HG03565 (cell line): ENCODE measurements around the gene OSBPL3.
A peak's percentile ranks its signal among the peaks of the same experiment; 100 is the strongest.

ENCODE experiments used
- ATAC-seq: cut with Tn5 transposase; IDR thresholded peaks from one replicate; pipeline ENCODE4 v1.9.1; 2021; ENCODE audit warnings: mild to moderate bottlenecking, moderate library complexity; ENCODE audit not compliant: unreplicated experiment

The OSBPL3 gene

DNA sequence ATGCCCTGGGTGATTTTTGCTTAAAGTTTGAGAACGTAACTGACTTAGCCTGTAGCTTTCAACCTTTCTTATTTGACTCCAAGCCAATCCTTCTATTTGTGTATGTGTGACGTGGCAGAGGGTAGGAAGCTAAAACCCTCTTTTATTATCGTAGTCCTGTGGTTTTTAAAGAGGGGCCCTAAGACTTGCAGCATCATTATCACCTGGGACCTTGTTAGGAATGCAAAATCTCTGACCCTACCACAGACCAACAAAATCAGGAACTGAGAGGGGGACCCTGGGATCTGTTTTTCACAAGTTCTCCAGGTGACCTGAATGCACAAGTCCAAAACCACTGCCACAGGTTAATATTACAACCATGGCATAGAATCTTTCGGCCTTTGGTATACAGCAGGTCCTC is 80.1 kb downstream of the OSBPL3 start:
- ATAC-seq = peak; percentile 38

DNA sequence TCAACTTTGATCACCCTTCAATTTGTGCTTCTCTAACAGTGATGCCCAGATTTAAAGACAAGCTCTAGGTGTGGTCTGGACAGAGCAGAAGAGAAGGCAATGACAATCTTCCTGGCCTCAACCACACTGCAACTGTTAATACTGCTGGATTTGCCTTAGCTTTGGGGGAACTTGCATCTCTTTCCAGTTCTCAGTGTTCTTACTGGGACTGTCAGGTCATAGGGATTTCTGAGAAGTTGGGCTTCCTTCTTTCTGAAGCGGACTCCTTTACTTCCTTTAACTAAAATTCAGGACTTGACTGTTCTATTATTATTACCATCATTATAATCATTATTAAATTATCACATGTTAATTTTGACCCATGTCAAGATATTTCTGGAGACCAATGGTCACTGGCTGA is 80.8 kb downstream of the OSBPL3 start:
- no peak for ATAC-seq

DNA sequence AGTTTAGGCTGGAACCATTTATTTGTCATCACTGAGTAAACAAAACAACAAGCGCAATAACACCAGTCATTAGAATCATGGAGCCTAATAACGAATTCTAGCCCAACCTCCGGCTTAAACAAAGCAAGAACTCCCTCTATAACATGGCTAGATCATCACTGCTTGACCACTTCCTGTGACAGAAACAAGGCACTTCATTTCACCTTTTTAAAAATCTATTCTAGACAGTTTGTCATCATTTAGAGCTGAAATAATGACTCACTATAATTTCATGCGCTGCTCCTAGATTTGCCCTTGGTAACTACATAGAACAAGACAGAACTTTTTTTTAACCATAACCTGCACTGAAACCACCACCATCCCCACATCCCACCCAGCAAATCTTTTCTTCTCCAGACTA is 81.3 kb downstream of the OSBPL3 start:
- peak; percentile 45 for ATAC-seq

DNA sequence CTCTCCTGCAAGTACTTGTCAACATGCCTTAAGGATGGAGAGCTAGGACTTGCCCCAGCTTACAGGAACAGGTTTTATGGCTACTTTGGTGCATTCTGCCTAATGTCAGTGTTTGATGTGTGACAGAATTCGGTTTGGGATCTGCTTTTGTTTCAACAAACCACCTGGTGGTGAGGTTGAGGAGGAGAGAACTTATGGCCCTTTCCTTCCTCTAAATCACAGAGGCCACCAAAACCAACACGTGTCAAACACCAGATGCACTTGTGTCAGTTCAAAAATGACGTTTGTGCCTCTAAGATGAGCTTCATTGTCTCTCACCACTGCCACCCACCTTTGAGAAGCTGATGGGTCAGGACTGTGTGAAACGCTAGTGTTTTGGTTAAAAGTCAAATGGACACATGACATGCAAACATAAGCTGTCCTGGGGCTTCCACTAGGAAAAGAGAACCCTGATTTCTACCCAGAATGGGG is 83.9 kb downstream of the OSBPL3 start:
- ATAC-seq = peak; percentile 62

DNA sequence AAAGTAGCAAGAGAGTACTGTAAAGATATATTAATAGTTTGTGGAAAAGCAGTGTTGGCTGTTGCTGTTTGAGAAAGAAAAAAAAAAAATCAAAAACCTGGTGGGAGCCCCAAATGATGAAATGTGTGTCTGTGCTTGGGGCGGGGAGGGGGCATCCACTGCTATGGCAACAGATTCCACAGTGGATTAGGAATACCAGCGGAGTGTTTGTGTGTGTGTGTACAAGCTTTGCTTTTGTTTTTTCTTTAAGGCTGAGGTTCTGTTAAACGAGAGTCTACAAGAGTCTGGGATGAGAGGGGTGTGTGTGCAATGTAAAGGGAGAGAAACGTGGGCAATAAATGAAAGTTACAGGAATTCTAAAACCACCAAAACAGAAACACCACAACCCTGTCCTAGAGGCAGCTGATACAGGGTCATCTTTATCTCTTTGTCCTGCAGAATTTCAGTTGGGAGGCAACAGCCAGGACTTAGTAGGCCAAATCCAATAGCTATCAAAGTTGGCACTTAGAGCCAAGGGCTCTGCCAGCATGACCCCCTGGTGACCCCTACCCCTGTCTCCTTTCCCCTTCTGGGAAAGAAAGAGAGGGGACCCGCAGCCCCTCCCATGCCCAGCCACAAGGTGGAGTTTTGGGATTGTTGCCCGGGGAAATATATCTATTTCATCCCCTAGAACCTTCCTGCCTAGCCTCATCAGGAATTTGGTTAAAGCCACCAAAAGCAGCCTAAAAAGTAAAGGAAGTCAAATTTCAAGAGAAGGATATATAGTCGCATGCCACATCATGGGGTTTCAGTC is 85.4 kb downstream of the OSBPL3 start:
- no peak for ATAC-seq

DNA sequence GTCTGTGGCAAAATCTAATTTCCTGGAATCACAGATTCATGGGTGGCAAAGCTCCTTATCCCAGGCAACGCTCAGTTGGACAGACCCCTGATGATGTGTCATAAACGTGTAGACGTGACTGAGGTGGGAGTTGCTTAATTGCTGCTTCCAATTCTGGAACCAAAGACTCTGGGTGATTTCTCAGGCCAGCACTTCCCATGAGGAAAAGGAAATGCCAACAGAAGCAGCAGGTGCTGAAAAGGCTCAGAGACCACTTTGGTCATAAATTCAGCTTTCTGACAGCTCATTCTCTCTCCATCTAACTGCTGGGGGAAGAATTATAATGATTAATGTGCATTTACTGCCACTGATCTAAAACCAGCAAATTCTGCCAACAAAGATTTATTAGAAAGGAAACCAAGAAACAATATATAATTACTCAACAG is 88.7 kb downstream of the OSBPL3 start:
- ATAC-seq = no peak

DNA sequence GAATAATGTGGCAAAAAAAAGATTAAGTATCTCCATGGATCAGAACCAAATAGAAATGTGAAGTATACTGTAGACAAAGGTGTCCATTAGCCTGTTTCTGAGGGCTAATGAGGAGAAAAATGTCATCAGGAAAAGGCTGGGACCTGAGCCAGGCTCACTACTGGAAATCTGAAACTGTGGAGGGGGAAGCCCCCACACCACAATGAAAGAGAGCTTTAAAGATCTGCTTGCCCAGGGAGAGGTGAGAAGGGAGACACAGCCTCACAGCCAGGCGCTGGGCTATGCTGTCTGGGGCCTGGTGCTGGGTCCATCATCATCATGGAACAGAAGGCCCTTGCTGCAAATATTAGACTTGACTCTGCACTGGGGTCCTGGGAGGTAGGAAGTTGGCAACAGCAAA is 90.4 kb downstream of the OSBPL3 start:
- no peak for ATAC-seq

DNA sequence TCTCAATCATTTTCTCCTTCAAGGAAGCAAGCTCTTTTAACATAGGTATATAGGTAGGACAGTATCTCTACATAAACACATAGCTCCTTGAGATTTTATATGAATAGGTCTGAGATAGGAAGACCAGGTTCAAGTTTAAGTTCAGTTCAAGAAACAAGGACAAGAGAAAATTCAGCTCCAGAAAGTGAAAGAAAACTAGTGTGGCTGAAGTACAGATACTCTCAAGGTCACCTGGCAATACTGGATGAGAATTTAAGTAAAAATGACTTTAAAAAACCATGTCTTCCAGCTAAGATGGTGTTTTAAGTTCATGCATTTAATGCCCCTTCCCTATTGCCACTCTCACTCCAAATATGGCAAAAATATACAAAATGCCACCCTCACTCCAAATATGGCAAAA is 91.3 kb downstream of the OSBPL3 start:
- no peak for ATAC-seq

DNA sequence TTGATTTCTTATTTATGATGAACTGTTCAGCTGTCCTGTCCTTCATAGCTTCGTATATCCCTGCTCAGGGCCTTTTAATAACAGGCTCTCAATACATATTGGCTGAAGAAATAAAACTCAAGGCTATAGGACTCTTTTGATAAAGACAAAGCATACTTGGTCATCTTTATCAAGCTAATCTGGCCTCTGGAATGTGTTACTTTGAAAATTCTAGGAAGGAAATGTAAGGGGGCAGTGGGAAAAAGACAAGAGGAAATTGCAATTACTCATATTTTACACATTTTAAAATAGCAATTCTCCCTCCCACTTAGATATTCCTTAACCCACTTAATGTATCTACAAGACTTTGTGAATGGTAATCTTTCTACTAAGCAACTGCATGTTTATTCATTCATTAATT is 94.3 kb downstream of the OSBPL3 start:
- ATAC-seq = no peak

DNA sequence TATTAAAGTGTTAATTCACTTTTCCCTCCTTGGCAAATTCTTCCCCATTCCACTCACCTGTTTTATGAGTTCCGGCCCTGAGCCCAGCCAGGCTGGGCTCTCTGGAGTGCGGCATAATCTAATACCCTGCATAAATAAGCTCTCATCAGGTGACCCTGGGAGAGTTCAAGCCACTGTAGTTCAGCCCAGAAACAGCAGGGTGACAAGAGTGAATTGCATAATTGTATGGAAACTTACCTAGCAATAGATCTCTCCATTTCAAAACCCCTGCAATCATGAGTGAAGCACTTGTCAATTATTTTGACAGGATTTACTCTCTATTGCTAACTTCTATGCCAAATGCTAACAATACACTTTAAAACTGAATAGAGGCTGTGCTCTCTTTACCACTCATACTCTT is 94.7 kb downstream of the OSBPL3 start:
- ATAC-seq = no peak

DNA sequence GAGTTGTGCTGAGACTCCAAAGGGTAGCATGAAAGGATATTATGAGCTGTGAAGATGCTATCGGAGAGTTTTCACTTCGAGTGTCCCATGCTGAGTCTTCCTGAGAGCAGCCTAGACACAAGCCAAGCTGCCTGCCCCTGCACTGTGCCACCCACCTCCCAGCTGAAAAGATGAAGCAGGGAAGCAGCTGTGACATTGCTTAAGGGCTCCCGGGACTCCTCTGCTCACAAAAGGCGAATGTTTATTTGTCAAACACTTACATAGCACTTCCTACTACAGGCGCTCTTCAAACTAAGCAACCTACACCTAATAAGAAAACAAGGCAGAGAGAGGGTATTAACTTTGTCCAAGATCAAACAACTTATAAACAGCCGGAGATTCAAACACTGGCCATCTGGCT is 95.6 kb downstream of the OSBPL3 start:
- no peak for ATAC-seq

DNA sequence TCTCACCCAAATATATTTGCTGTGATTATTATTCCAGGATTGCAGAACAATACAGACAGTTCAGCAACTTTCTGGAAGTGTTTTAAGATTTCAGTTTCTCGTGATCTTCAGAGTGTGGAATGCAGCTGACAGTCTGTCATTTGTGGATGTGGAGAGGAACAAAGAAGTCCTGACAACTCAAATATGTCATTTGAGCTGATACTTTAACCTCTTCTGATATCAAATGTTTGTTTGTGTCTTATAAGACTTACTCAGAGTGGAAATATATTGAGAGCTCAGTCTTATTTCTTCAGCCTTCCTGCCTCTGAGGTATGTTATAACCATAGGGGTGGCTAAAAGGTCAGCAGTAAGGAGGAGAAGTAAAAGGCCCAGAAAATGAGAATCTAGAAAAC is 96.4 kb downstream of the OSBPL3 start:
- no peak for ATAC-seq

DNA sequence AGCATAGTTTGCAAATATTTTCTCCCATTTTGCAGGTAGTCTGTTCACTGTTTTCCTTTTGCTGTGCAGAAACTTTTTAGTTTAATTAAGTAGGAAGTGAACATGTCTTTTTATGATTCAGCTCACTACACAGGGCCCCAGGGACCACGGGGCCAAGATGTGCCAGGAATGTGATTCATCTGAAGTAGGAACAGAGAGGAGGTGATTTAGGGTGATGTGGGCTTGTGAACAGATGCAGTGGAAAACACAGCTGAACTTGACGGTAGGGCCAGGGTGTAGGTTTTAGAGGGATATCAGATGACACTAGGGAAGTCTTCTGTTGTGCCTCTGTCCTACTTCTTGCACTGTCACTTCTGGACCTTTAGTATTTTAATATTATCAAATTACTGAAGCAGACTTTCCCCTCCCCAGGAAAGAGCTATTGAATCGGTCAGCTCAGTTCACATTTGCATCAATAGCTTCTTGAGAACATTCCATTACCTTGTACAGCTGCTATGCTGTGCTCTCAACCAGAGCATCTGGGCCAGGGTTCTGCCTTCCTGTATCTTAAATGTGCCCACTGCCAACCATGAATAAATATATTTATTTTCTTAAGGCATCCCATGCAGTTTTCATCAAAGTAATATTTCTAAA is 96.9 kb downstream of the OSBPL3 start:
- ATAC-seq = no peak

DNA sequence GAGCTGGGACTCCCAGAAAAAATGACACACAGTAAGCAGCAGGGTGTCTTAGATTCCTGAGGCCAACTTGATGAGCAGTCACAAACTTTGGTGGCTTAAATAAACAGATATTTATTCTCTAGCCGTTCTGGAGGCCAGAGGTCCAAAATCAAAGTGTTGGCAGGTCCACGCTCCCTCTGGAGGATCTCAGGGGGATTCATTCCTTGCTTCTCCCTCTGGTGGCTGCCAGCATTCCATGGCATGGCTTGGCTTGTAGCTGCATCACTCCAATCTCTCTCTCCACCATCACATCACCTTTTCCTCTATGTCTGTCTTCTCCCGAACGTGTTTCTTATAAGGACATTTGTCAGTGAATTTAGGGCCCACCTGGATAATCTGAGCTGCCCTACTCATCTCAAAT is 98.4 kb downstream of the OSBPL3 start:
- no peak for ATAC-seq

DNA sequence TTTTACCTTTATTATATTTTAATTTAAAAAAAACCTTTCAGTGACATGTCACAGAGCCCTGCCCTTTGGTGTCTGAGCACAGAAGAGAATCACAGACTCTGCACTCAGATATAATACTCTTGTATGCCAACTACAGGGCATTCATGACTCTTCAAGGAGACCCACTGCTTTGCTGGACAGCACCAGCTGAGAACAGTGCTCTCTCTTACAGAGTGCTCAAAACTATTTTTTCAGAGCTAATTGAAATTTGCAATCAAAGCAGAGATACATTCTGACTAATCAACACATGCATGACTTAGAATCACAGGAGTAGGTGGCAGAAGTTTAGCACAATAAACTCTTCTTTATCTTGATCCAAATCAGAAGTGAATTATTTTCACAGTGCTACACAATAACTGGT is 99.1 kb downstream of the OSBPL3 start:
- no peak for ATAC-seq

DNA sequence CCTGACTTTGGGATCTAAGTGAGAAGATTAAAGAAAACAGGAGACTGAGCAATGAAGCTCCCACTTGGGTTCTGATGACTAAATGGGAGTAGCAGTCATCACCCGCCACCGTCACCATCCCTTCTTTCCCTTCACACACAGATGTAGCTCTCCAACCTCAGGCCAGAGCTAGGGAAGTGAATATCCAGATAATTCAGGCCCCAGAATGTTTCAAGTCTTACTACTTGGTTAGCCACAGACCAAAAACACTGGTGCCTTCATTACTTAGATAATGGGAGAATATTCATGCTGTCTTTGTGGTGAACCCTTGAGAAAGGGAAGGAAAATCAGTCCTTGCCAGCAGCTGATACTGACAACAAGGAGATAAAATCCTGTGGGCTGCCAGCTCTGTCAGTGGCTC is 100.7 kb downstream of the OSBPL3 start:
- no peak for ATAC-seq

DNA sequence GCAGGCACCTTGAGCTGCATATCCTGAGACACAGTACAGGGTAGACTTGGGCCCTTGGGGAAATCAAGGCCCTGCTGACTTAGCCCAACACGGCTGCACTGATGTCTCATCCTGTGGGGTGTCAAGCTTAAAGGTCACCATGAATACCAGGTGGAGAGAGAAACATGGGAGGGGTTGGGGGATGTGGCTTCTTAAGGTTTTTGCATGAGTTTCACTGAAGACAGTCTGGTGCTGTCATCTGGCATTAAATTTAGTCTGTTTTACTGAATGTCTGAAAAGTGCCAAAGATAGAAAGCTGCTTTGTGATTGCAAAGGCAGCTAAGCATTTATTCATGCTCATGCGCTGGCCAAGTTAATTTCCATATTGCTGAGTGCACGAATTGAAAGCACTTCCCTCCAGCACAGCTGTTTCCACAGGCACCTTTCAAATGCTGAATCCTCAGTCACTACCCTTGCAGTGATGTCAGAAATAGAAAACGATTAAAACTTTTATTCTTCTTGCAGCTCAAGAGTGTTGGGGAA is 102.1 kb downstream of the OSBPL3 start:
- peak; percentile 83 for ATAC-seq

DNA sequence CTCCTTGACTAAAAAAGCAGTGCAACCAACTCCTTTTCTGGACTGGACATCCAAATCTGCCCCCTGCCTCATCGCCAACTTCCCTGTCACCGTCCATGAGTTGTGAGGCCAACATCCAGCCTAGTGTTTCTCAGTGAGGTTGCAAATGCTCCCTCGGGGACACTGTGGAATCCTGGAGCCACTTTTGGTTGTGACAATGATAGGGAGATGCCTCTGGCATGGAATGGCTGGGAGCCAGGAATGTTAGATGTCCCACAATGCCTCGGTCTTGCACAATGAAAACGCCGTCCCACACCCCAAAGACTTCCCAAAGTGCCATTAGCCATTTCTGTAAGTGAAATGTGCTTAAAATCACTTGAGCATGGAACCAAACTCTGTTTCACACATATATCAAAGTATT is 105.2 kb downstream of the OSBPL3 start:
- ATAC-seq = no peak

DNA sequence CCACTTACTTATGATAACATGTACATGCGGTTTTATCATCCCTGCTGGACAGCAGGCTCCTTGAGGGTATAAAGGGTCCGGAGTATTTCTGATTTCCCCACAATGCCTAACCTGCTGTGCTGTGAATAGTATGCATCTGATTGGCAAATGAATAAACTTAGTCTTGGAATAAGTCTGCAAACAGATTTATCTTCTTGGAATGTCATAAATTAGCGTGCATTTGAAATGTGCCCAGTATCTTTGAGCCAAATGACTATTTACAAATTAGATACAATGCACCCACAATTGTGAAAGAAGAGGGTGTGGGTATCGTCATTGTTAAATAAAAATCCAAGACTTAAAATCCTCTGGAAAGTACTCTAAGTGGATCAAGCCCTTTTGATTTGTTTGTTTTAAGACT is 106.0 kb downstream of the OSBPL3 start:
- ATAC-seq = no peak

DNA sequence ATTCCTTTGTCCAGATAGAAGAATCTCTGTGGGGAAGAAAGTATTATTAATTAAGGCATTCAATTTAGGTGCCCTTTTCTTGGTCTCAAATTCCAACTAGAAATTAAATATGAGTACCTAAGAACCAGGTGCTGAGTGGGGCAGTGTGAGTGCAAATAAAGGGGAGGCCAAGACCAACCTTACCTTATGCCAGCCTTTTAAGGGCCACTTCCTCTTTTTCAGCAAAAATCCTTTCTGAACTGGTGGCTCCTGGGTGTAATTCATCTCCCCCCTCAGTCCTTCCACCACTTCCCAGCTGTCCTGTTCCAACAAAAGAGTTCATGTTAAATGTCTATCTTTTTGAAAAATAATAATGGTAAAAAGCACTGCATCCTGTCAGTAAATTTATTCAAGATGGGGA is 108.2 kb downstream of the OSBPL3 start:
- no peak for ATAC-seq

DNA sequence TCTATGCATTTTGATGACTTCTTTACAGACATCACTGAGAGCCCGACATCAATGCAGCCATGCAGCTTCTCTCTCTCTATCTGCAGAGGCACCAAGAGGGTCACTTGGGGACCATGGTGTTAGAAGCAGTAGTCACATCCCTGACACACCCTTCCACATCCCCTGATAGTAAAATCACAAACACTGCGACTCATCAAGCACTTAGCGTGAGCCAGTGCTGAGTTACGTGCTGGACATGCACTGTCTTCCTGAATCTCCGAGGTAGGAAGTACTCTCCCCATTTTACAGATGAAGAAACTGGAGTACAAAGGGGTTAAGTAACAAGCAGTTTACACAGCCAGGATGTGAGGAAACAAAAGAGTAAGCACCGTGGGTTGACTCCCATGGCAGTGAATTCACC is 109.2 kb downstream of the OSBPL3 start:
- no peak for ATAC-seq

DNA sequence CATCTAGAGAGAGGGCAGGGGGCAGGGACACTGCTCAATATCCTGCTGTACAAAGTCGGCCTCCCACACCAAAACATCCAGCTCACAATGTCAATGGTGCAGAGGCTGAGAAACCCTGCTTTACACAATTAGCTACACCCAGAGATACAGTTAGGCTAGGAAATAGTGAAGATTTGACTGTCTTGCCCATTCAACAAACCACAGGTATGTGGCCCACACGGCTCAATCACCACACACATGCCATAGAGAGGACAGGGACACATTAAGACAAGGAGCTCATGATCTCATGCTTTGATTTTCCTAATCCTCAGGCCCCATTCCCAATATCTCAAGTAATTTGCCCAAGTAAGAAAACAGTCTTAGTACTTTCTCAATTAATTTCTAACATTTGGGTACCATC is 110.4 kb downstream of the OSBPL3 start:
- no peak for ATAC-seq
